GM19025 (cell line): ENCODE measurements around the gene NOL12.
"Not testable (repeated sequence)": the region's sequence is repeated elsewhere in the genome, so short reads cannot be mapped to it uniquely, and the experiment has no call there.

Experiments used
- ATAC-seq: cut with Tn5 transposase; IDR thresholded peaks from one replicate; pipeline ENCODE4 v1.9.1; 2021; ENCODE audit warnings: mild to moderate bottlenecking, low read depth, moderate library complexity; ENCODE audit not compliant: unreplicated experiment

NOL12 gene

GRCh38 chr22:37710675-37711074, 24.5 kb downstream of the NOL12 start:
- ATAC-seq, result no peak

GRCh38 chr22:37711490-37711889, 25.3 kb downstream of the NOL12 start:
- ATAC-seq, result no peak

- ATAC-seq, result no peak
These were observed 27.6 kb downstream of the NOL12 start for GRCh38 chr22:37713761-37714160.

GRCh38 chr22:37714634-37715033, 28.5 kb downstream of the NOL12 start:
- no peak for ATAC-seq

- no peak for ATAC-seq
These were observed 29.6 kb downstream of the NOL12 start for GRCh38 chr22:37715760-37716159.

- no peak for ATAC-seq
These were observed 30.6 kb downstream of the NOL12 start for GRCh38 chr22:37716708-37717107.

GRCh38 chr22:37717235-37717634, 31.1 kb downstream of the NOL12 start:
- ATAC-seq, result not testable (repeated sequence)

GRCh38 chr22:37717746-37718305, 31.7 kb downstream of the NOL12 start:
- not testable (repeated sequence) for ATAC-seq

- no peak for ATAC-seq
These were observed 39.6 kb downstream of the NOL12 start for GRCh38 chr22:37725551-37726240.

GRCh38 chr22:37726241-37726887, 40.2 kb downstream of the NOL12 start:
- ATAC-seq, result no peak

- no peak for ATAC-seq
These were observed 42.5 kb downstream of the NOL12 start for GRCh38 chr22:37728620-37729019.

GRCh38 chr22:37731804-37732471, 45.8 kb downstream of the NOL12 start:
- ATAC-seq, result no peak

GRCh38 chr22:37732699-37733607, 46.8 kb downstream of the NOL12 start:
- no peak for ATAC-seq

GRCh38 chr22:37733625-37734401, 47.7 kb downstream of the NOL12 start:
- no peak for ATAC-seq

GRCh38 chr22:37734402-37734700, 48.2 kb downstream of the NOL12 start:
- no peak for ATAC-seq

GRCh38 chr22:37734964-37735451, 48.9 kb downstream of the NOL12 start:
- ATAC-seq, result no peak

- ATAC-seq, result no peak
These were observed 52.9 kb downstream of the NOL12 start for GRCh38 chr22:37739035-37739434.

GRCh38 chr22:37739611-37740049, 53.5 kb downstream of the NOL12 start:
- no peak for ATAC-seq

GRCh38 chr22:37740455-37741311, 54.5 kb downstream of the NOL12 start:
- ATAC-seq, result no peak
